ENCODE measurements around the gene SMARCC2. TPM values are rescaled to one million over a fixed set of nuclear protein-coding genes. Genes with fewer than 3 reads are reported as not detected.

Gene SMARCC2
- total and polyA plus RNA-seq, 2 of the 13 experiments (the other 11 are each of a cell fraction or from before 2014, with no cell fraction given), result 21.3 to 24.1 TPM

- TF ChIP-seq FOXP4 (CRISPR knock-in tag; IDR thresholded peaks at IDR 0.05) (0 out of 2 replicates have a peak, but pooled peaks have one; percentile 11), FOXA3 (CRISPR knock-in tag; IDR thresholded peaks at IDR 0.05) (0 out of 2 replicates have a peak, but pooled peaks have one; percentile 11), REST (IDR thresholded peaks at IDR 0.05; ENCODE audit: borderline replicate concordance in 1 of 2, low read depth in 1 of 2, low read length in 2 of 2) (0 out of 4 replicates have a peak, but pooled peaks of 1 of the 2 experiments have one; percentile 24), SP4 (CRISPR knock-in tag; IDR thresholded peaks at IDR 0.05) (no peak), ZNF160 (CRISPR knock-in tag; IDR thresholded peaks at IDR 0.05) (peak; percentile 43; the same call in 1 of the 2 replicates), HOXA3 (CRISPR knock-in tag; IDR thresholded peaks at IDR 0.05) (peak; percentile 57), ZNF891 (CRISPR knock-in tag; IDR thresholded peaks at IDR 0.05) (peak; percentile 77; the same call in 1 of the 2 replicates), ZNF234 (CRISPR knock-in tag; conservative IDR thresholded peaks at IDR 0.05) (no peak), ZNF792 (CRISPR knock-in tag; IDR thresholded peaks at IDR 0.05) (peak; percentile 18; the same call in 1 of the 2 replicates), ZNF816 (CRISPR knock-in tag; IDR thresholded peaks at IDR 0.05; ENCODE audit: borderline replicate concordance) (0 out of 2 replicates have a peak, but pooled peaks have one; percentile 3), MAZ (IDR thresholded peaks at IDR 0.05; ENCODE audit: borderline replicate concordance, low read depth, low read length) (no peak), MAZ (CRISPR knock-in tag; IDR thresholded peaks at IDR 0.05; ENCODE audit: low read depth) (0 out of 2 replicates have a peak, but pooled peaks have one; percentile 14), RFX1 (IDR thresholded peaks at IDR 0.05) (no peak), GATAD2A (CRISPR knock-in tag; IDR thresholded peaks at IDR 0.05) (peak; percentile 54; the same call in 1 of the 2 replicates), RAD21 (CRISPR knock-in tag; IDR thresholded peaks at IDR 0.05) (peak; percentile 30; the same call in 1 of the 2 replicates), YY1 (IDR thresholded peaks at IDR 0.05; ENCODE audit: insufficient read depth, insufficient replicate concordance, low read depth, low read length) (peak; percentile 47), HMGXB4 (CRISPR knock-in tag; IDR thresholded peaks at IDR 0.05; ENCODE audit: borderline replicate concordance in 1 of 2, low read depth in 1 of 2) (peak; percentile 5 to 65; a peak in 3 of 4 replicates), MEIS1 (CRISPR knock-in tag; IDR thresholded peaks at IDR 0.05; ENCODE audit: borderline replicate concordance) (no peak), XRCC5 (optimal IDR thresholded peaks at IDR 0.05; ENCODE audit: low read length) (peak; percentile 86), PHF20 (CRISPR knock-in tag; IDR thresholded peaks at IDR 0.05) (0 out of 2 replicates have a peak, but pooled peaks have one; percentile 2), ZNF589 (CRISPR knock-in tag; conservative IDR thresholded peaks at IDR 0.05) (no peak), SNAI1 (CRISPR knock-in tag; IDR thresholded peaks at IDR 0.05; ENCODE audit: borderline replicate concordance) (no peak)
These were observed 31.9 kb downstream of the SMARCC2 start (continued) for GRCh38 chr12:56157201-56158028.
